ENCODE data around the gene PDHX. TPM values are rescaled to one million over a fixed set of nuclear protein-coding genes. Genes with fewer than 3 reads are reported as not detected.

PDHX gene
- polyA plus RNA-seq, 2 donors, result 13.6 to 13.7 TPM

GRCh38 chr11:35034401-35034800 lies 118.0 kb downstream of the PDHX start:
- H3K27ac ChIP-seq (ENCODE audit: low read depth in 2 of 2, low read length in 1 of 2), result no peak overlapping the region
- H3K27me3 ChIP-seq (ENCODE audit: control insufficient read depth in 1 of 2, insufficient read depth in 2 of 2, low read length in 2 of 2), result no peaks in the 10 kb centered on the region
- WGBS, 2 donors, result 96 to 97% methylated on average over 3 of the region's 3 CpGs
- H3K4me3 ChIP-seq (ENCODE audit: low read depth in 1 of 2, low read length in 2 of 2), result no peak overlapping the region
- H3K36me3 ChIP-seq (ENCODE audit: control insufficient read depth in 2 of 2, insufficient read depth in 2 of 2, low read length in 1 of 2), result no peaks in the 10 kb centered on the region
- no peaks in the 10 kb centered on the region for H3K9me3 ChIP-seq (ENCODE audit: control insufficient read depth in 2 of 2, insufficient read depth in 1 of 2, low read depth in 1 of 2, low read length in 1 of 2)
- peaks cover 3% of the 10 kb centered on the region in 2 donors for H3K4me1 ChIP-seq (ENCODE audit: control insufficient read depth in 2 of 2, insufficient read depth in 2 of 2, low read length in 1 of 2)

GRCh38 chr11:35035894-35036408 lies 119.5 kb downstream of the PDHX start:
- H3K4me1 ChIP-seq (ENCODE audit: control insufficient read depth in 2 of 2, insufficient read depth in 2 of 2, low read length in 1 of 2), result peaks cover 2 to 3% of the 10 kb centered on the region in 2 donors
- H3K9me3 ChIP-seq (ENCODE audit: control insufficient read depth in 2 of 2, insufficient read depth in 1 of 2, low read depth in 1 of 2, low read length in 1 of 2), result no peaks in the 10 kb centered on the region
- H3K36me3 ChIP-seq (ENCODE audit: control insufficient read depth in 2 of 2, insufficient read depth in 2 of 2, low read length in 1 of 2), result no peaks in the 10 kb centered on the region
- WGBS, 2 donors, result 67 to 76% methylated on average over 3 of the region's 3 CpGs
- no peaks in the 10 kb centered on the region for H3K27me3 ChIP-seq (ENCODE audit: control insufficient read depth in 1 of 2, insufficient read depth in 2 of 2, low read length in 2 of 2)
- no peak overlapping the region for H3K27ac ChIP-seq (ENCODE audit: low read depth in 2 of 2, low read length in 1 of 2)
- H3K4me3 ChIP-seq (ENCODE audit: low read depth in 1 of 2, low read length in 2 of 2), result no peak overlapping the region

- no peaks in the 10 kb centered on the region for H3K4me1 ChIP-seq (ENCODE audit: control insufficient read depth in 2 of 2, insufficient read depth in 2 of 2, low read length in 1 of 2)
- WGBS, 2 donors, result 67 to 79% methylated on average over 3 of the region's 3 CpGs
These were observed 120.2 kb downstream of the PDHX start for GRCh38 chr11:35036639-35037038.

GRCh38 chr11:35038211-35038928 lies 122.0 kb downstream of the PDHX start:
- no peaks in the 10 kb centered on the region for H3K27me3 ChIP-seq (ENCODE audit: control insufficient read depth in 1 of 2, insufficient read depth in 2 of 2, low read length in 2 of 2)
- H3K27ac ChIP-seq (ENCODE audit: low read depth in 2 of 2, low read length in 1 of 2), result no peak overlapping the region
- WGBS, 2 donors, result 84 to 89% methylated on average over 5 of the region's 5 CpGs
- H3K9me3 ChIP-seq (ENCODE audit: control insufficient read depth in 2 of 2, insufficient read depth in 1 of 2, low read depth in 1 of 2, low read length in 1 of 2), result no peaks in the 10 kb centered on the region
- H3K36me3 ChIP-seq (ENCODE audit: control insufficient read depth in 2 of 2, insufficient read depth in 2 of 2, low read length in 1 of 2), result no peaks in the 10 kb centered on the region
- H3K4me1 ChIP-seq (ENCODE audit: control insufficient read depth in 2 of 2, insufficient read depth in 2 of 2, low read length in 1 of 2), result no peaks in the 10 kb centered on the region
- no peak overlapping the region for H3K4me3 ChIP-seq (ENCODE audit: low read depth in 1 of 2, low read length in 2 of 2)

More at GRCh38 chr11:35036639-35037038, 120.2 kb downstream of the PDHX start:
- Histone ChIP-seq H3K27ac (ENCODE audit: low read depth in 2 of 2, low read length in 1 of 2) (no peak overlapping the region), H3K9me3 (ENCODE audit: control insufficient read depth in 2 of 2, insufficient read depth in 1 of 2, low read depth in 1 of 2, low read length in 1 of 2) (no peaks in the 10 kb centered on the region), H3K27me3 (ENCODE audit: control insufficient read depth in 1 of 2, insufficient read depth in 2 of 2, low read length in 2 of 2) (no peaks in the 10 kb centered on the region), H3K36me3 (ENCODE audit: control insufficient read depth in 2 of 2, insufficient read depth in 2 of 2, low read length in 1 of 2) (no peaks in the 10 kb centered on the region), H3K4me3 (ENCODE audit: low read depth in 1 of 2, low read length in 2 of 2) (no peak overlapping the region)

- 82 to 88% methylated on average over 3 of the region's 3 CpGs for WGBS, 2 donors
- Histone ChIP-seq H3K4me3 (ENCODE audit: low read depth in 1 of 2, low read length in 2 of 2) (no peak overlapping the region), H3K4me1 (ENCODE audit: control insufficient read depth in 2 of 2, insufficient read depth in 2 of 2, low read length in 1 of 2) (no peaks in the 10 kb centered on the region), H3K27me3 (ENCODE audit: control insufficient read depth in 1 of 2, insufficient read depth in 2 of 2, low read length in 2 of 2) (no peaks in the 10 kb centered on the region), H3K36me3 (ENCODE audit: control insufficient read depth in 2 of 2, insufficient read depth in 2 of 2, low read length in 1 of 2) (no peaks in the 10 kb centered on the region), H3K9me3 (ENCODE audit: control insufficient read depth in 2 of 2, insufficient read depth in 1 of 2, low read depth in 1 of 2, low read length in 1 of 2) (no peaks in the 10 kb centered on the region), H3K27ac (ENCODE audit: low read depth in 2 of 2, low read length in 1 of 2) (no peak overlapping the region)
These were observed 122.7 kb downstream of the PDHX start for GRCh38 chr11:35039076-35039475.

- no peaks in the 10 kb centered on the region for H3K4me1 ChIP-seq (ENCODE audit: control insufficient read depth in 2 of 2, insufficient read depth in 2 of 2, low read length in 1 of 2)
- peak overlapping the region in 1 of 2 donors; percentile 13 for H3K4me3 ChIP-seq (ENCODE audit: low read depth in 1 of 2, low read length in 2 of 2)
- 39 to 56% methylated on average over 12 of the region's 12 CpGs for WGBS, 2 donors
- H3K27me3 ChIP-seq (ENCODE audit: control insufficient read depth in 1 of 2, insufficient read depth in 2 of 2, low read length in 2 of 2), result no peaks in the 10 kb centered on the region
- peak overlapping the region; percentile 53 to 82 for H3K27ac ChIP-seq (ENCODE audit: low read depth in 2 of 2, low read length in 1 of 2)
- H3K9me3 ChIP-seq (ENCODE audit: control insufficient read depth in 2 of 2, insufficient read depth in 1 of 2, low read depth in 1 of 2, low read length in 1 of 2), result no peaks in the 10 kb centered on the region
- H3K36me3 ChIP-seq (ENCODE audit: control insufficient read depth in 2 of 2, insufficient read depth in 2 of 2, low read length in 1 of 2), result no peaks in the 10 kb centered on the region
These were observed 124.0 kb downstream of the PDHX start for GRCh38 chr11:35040221-35040942.

GRCh38 chr11:35041070-35041554 lies 124.7 kb downstream of the PDHX start:
- WGBS, 2 donors, result 79 to 84% methylated on average over 4 of the region's 4 CpGs
- Histone ChIP-seq H3K9me3 (ENCODE audit: control insufficient read depth in 2 of 2, insufficient read depth in 1 of 2, low read depth in 1 of 2, low read length in 1 of 2) (no peaks in the 10 kb centered on the region), H3K36me3 (ENCODE audit: control insufficient read depth in 2 of 2, insufficient read depth in 2 of 2, low read length in 1 of 2) (no peaks in the 10 kb centered on the region), H3K4me3 (ENCODE audit: low read depth in 1 of 2, low read length in 2 of 2) (no peak overlapping the region), H3K27ac (ENCODE audit: low read depth in 2 of 2, low read length in 1 of 2) (peak overlapping the region in 1 of 2 donors; percentile 55), H3K27me3 (ENCODE audit: control insufficient read depth in 1 of 2, insufficient read depth in 2 of 2, low read length in 2 of 2) (no peaks in the 10 kb centered on the region), H3K4me1 (ENCODE audit: control insufficient read depth in 2 of 2, insufficient read depth in 2 of 2, low read length in 1 of 2) (no peaks in the 10 kb centered on the region)

GRCh38 chr11:35042224-35042623 lies 125.8 kb downstream of the PDHX start:
- Histone ChIP-seq H3K36me3 (ENCODE audit: control insufficient read depth in 2 of 2, insufficient read depth in 2 of 2, low read length in 1 of 2) (no peaks in the 10 kb centered on the region), H3K27me3 (ENCODE audit: control insufficient read depth in 1 of 2, insufficient read depth in 2 of 2, low read length in 2 of 2) (no peaks in the 10 kb centered on the region), H3K9me3 (ENCODE audit: control insufficient read depth in 2 of 2, insufficient read depth in 1 of 2, low read depth in 1 of 2, low read length in 1 of 2) (no peaks in the 10 kb centered on the region), H3K4me3 (ENCODE audit: low read depth in 1 of 2, low read length in 2 of 2) (no peak overlapping the region), H3K27ac (ENCODE audit: low read depth in 2 of 2, low read length in 1 of 2) (no peak overlapping the region), H3K4me1 (ENCODE audit: control insufficient read depth in 2 of 2, insufficient read depth in 2 of 2, low read length in 1 of 2) (no peaks in the 10 kb centered on the region)

- Histone ChIP-seq H3K4me3 (ENCODE audit: low read depth in 1 of 2, low read length in 2 of 2) (no peak overlapping the region), H3K4me1 (ENCODE audit: control insufficient read depth in 2 of 2, insufficient read depth in 2 of 2, low read length in 1 of 2) (no peaks in the 10 kb centered on the region), H3K9me3 (ENCODE audit: control insufficient read depth in 2 of 2, insufficient read depth in 1 of 2, low read depth in 1 of 2, low read length in 1 of 2) (no peaks in the 10 kb centered on the region), H3K27ac (ENCODE audit: low read depth in 2 of 2, low read length in 1 of 2) (no peak overlapping the region), H3K27me3 (ENCODE audit: control insufficient read depth in 1 of 2, insufficient read depth in 2 of 2, low read length in 2 of 2) (no peaks in the 10 kb centered on the region), H3K36me3 (ENCODE audit: control insufficient read depth in 2 of 2, insufficient read depth in 2 of 2, low read length in 1 of 2) (no peaks in the 10 kb centered on the region)
- WGBS, 2 donors, result 76 to 83% methylated on average over 3 of the region's 3 CpGs
These were observed 126.5 kb downstream of the PDHX start for GRCh38 chr11:35042913-35043312.
